Liver (tissue), 9 donors: ENCODE results near the gene MAN1C1. TPM values are rescaled to one million over a fixed set of nuclear protein-coding genes. Genes with fewer than 3 reads are reported as not detected.

Source experiments
- DNase-seq: peaks from one replicate; pipeline ENCODE4 v3.0.0-alpha.2; 2017; ENCODE audit warnings: low spot score
- H3K27ac ChIP-seq, 2 donors: one replicate each; pipeline ENCODE4 v1.7.0; 2013; ENCODE audit warnings: inconsistent platforms in 2 of 2, low read length in 2 of 2, control low read depth in 1 of 2, low read depth in 1 of 2, mild to moderate bottlenecking in 1 of 2
- H3K27me3 ChIP-seq, 4 donors: one replicate each; pipeline versions ENCODE4 v1.6.1 to v1.7.0; 2013; ENCODE audit warnings: low read length in 3 of 4, inconsistent platforms in 1 of 4, mild to moderate bottlenecking in 1 of 4, moderate library complexity in 1 of 4; ENCODE audit not compliant: control insufficient read depth in 4 of 4, insufficient read depth in 4 of 4
- H3K36me3 ChIP-seq, 4 donors: one replicate each; pipeline versions ENCODE4 v1.6.1 to v1.7.0; 2013; ENCODE audit warnings: low read length in 3 of 4, mild to moderate bottlenecking in 3 of 4, low read depth in 1 of 4, moderate library complexity in 1 of 4; ENCODE audit not compliant: control insufficient read depth in 4 of 4, insufficient read depth in 3 of 4
- H3K4me1 ChIP-seq, 4 donors: one replicate each; pipeline versions ENCODE4 v1.6.1 to v1.7.0; 2013; ENCODE audit warnings: low read length in 3 of 4, mild to moderate bottlenecking in 3 of 4, moderate library complexity in 1 of 4; ENCODE audit not compliant: control insufficient read depth in 4 of 4, insufficient read depth in 4 of 4
- H3K4me3 ChIP-seq, 3 donors: one replicate each; pipeline versions ENCODE4 v1.6.1 to v1.7.0; 2013; ENCODE audit warnings: low read length in 3 of 3, control low read depth in 1 of 3, low read depth in 1 of 3, mild to moderate bottlenecking in 1 of 3
- H3K9ac ChIP-seq, 2 donors: one replicate each; pipeline ENCODE4 v1.7.0; 2013; ENCODE audit warnings: low read length in 2 of 2, mild to moderate bottlenecking in 2 of 2, moderate library complexity in 2 of 2, control low read depth in 1 of 2, low read depth in 1 of 2
- H3K9me3 ChIP-seq, 4 donors: one replicate each; pipeline versions ENCODE4 v1.6.1 to v1.7.0; 2013; ENCODE audit warnings: low read length in 3 of 4; ENCODE audit not compliant: control insufficient read depth in 4 of 4
- ATF3 ChIP-seq: IDR thresholded peaks from 2 replicates; pipeline ENCODE4 v1.6.1; 2016; ENCODE audit warnings: antibody characterized with exemption
- EGR1 ChIP-seq, 2 donors: IDR thresholded peaks; 2 replicates each; pipeline ENCODE4 v1.6.1; 2016 to 2018; ENCODE audit warnings: antibody characterized with exemption in 2 of 2, low read depth in 2 of 2
- FOXA1 ChIP-seq: IDR thresholded peaks from 2 replicates; pipeline ENCODE4 v1.6.1; 2016; ENCODE audit warnings: antibody characterized with exemption
- FOXA2 ChIP-seq: IDR thresholded peaks from 2 replicates; pipeline ENCODE4 v1.6.1; 2016; ENCODE audit warnings: antibody characterized with exemption
- GABPA ChIP-seq, 2 donors: IDR thresholded peaks in 1 of 2; conservative IDR thresholded peaks in 1 of 2; 2 replicates each; pipeline ENCODE4 v1.6.1; 2016; ENCODE audit warnings: antibody characterized with exemption in 2 of 2, mild to moderate bottlenecking in 1 of 2, moderate library complexity in 1 of 2
- HNF4A ChIP-seq, 2 donors: conservative IDR thresholded peaks; 2 replicates each; pipeline ENCODE4 v1.6.1; 2016; ENCODE audit warnings: antibody characterized with exemption in 2 of 2, mild to moderate bottlenecking in 2 of 2
- HNF4G ChIP-seq: IDR thresholded peaks from 2 replicates; pipeline ENCODE4 v1.6.1; 2016; ENCODE audit warnings: antibody characterized with exemption
- JUND ChIP-seq, 2 donors: IDR thresholded peaks; 2 replicates each; pipeline ENCODE4 v1.6.1; 2016; ENCODE audit warnings: antibody characterized with exemption in 2 of 2
- NR2F2 ChIP-seq: IDR thresholded peaks from 2 replicates; pipeline ENCODE4 v1.6.1; 2016; ENCODE audit warnings: antibody characterized with exemption
- RAD21 ChIP-seq, 2 donors: IDR thresholded peaks; 2 replicates each; pipeline ENCODE4 v1.6.1; 2016; ENCODE audit warnings: antibody characterized with exemption in 2 of 2, mild to moderate bottlenecking in 2 of 2
- REST ChIP-seq: IDR thresholded peaks from 2 replicates; pipeline ENCODE4 v1.6.1; 2016; ENCODE audit warnings: antibody characterized with exemption, mild to moderate bottlenecking
- RXRA ChIP-seq, 2 donors: IDR thresholded peaks; 2 replicates each; pipeline ENCODE4 v1.6.1; 2017 to 2018; ENCODE audit warnings: antibody characterized with exemption in 2 of 2, mild to moderate bottlenecking in 1 of 2
- SP1 ChIP-seq: IDR thresholded peaks from 2 replicates; pipeline ENCODE4 v1.6.1; 2018; ENCODE audit warnings: antibody characterized with exemption, mild to moderate bottlenecking
- YY1 ChIP-seq: IDR thresholded peaks from 2 replicates; pipeline ENCODE4 v1.6.1; 2016; ENCODE audit warnings: antibody characterized with exemption, mild to moderate bottlenecking
- ZBTB33 ChIP-seq: IDR thresholded peaks from 2 replicates; pipeline ENCODE4 v1.6.1; 2016; ENCODE audit warnings: antibody characterized with exemption
- WGBS: extraction: QIAGEN DNeasy Blood & Tissue Kit; methylation state at CpG from one replicate; pipeline ENCODE4 v1.1.7; 2013; 5-methylcytosine and 5-hydroxymethylcytosine counted together
- polyA plus RNA-seq, 2 donors: library from polyadenylated mRNA; stranded (reverse) in 1 of 2; unstranded in 1 of 2; fragments of 200-250 nt in 1 of 2; fragments of >200 nt in 1 of 2; fragmentation: Nextera tagmentation in 1 of 2; extraction: Ambion mirVana in 1 of 2; gene quantifications; one replicate each; pipeline versions ENCODE4 v1.2.1 to v1.2.3, GENCODE V29; 2013 to 2015
- total RNA-seq, 2 donors: library from RNA; depleted of rRNA; stranded (reverse); fragments of >200 nt; gene quantifications; one replicate each; pipeline ENCODE4 v1.2.3, GENCODE V29; 2014
- donor health status: healthy.
- donor health status: healthy.
- donor health status: healthy.
- donor health status: healthy.
- donor health status: healthy.

Gene MAN1C1
- total and polyA plus RNA-seq, 4 donors: 6.3 to 16.0 (median 8.1) TPM

- peak overlapping the region; percentile 19 to 41 for H3K27ac ChIP-seq
- H3K9me3 ChIP-seq: no peaks in the 10 kb centered on the region
- H3K27me3 ChIP-seq: no peaks in the 10 kb centered on the region
- no peaks in the 10 kb centered on the region for H3K36me3 ChIP-seq
- WGBS: 82% methylated on average over 9 of the region's 9 CpGs
- TF ChIP-seq NR2F2 (peak; percentile 25), GABPA (IDR thresholded peaks at IDR 0.05 in 1 of 2, conservative IDR thresholded peaks at IDR 0.05 in 1 of 2) (no peak), YY1 (peak; percentile 42), RXRA (IDR thresholded peaks at IDR 0.05) (peak; percentile 5 to 8)
- no peak overlapping the region for H3K4me3 ChIP-seq
- peaks cover 0 to 10% (median 4%) of the 10 kb centered on the region in 4 donors for H3K4me1 ChIP-seq
- no peak overlapping the region for H3K9ac ChIP-seq
- DNase-seq: no peak
Measured at GRCh38 chr1:25688390-25689119, 72.0 kb downstream of the MAN1C1 start.

DNA sequence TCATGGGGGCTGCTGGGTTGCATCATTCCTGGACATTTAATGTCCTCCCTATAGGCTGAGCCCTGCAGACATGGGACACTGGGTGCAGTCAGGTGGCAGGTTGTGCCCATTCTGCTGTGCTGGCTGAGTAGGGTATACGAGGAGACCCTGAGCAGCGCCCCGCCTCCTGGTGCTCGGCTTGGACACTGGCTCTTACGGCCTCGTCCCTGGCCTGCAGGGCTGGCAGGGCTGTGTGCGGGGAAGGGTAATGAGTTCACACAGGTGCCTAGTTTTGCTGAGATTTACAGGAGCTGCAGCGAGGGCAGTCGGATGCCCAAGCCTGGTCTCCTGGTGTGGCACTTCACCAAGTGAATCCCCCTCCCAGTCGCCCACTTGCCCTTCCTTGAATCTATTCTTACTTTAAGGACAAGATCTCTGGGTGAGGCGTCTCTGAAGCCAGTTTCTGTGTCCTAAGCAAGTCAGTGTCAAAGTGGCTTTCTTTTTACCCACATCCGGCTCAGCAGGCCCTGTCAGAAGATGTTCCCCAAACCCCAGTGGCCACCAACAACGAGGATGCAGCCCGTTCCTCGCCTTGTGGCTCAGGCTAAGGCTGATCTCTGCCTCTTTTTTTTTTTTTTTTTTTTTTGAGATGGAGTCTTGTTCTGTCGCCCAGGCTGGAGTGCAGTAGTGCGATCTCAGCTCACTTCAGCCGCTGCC, 73.2 kb downstream of the MAN1C1 start:
- Histone ChIP-seq H3K9me3 (no peaks in the 10 kb centered on the region), H3K36me3 (no peaks in the 10 kb centered on the region), H3K4me3 (no peak overlapping the region), H3K27ac (no peak overlapping the region), H3K27me3 (no peaks in the 10 kb centered on the region), H3K4me1 (peaks cover 2 to 23% (median 15%) of the 10 kb centered on the region in 4 donors), H3K9ac (no peak overlapping the region)
- DNase-seq: no peak
- 91% methylated on average over 18 of the region's 18 CpGs for WGBS
- TF ChIP-seq SP1 (no peak), RAD21 (IDR thresholded peaks at IDR 0.05) (no peak), REST (no peak), HNF4G (no peak)

DNA sequence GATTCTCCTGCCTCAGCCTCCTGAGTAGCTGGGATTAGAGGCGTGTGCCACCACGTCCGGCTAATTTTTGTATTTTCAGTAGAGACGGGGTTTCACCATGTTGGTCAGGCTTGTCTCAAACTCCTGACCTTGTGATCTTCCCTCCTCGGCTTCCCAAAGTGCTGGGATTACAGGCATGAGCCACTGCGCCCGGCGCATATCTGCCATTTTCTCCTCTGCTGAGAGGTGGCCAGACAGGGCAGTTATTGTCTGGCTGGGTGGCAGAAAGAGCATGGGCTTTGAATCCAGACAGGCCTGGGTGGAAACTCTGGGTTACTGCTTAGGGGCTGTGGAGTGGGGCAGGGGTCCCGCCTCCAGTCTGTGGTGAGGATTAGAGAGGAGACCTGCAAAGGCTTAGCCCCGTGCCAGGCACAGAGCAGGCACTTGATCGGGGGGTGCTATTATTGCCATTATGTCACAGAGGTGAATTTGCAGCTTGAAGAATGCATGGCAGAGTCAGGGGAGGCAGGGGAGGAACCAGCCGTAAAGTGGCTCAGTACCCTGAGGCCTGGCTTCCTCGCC, 73.9 kb downstream of the MAN1C1 start:
- no peak for DNase-seq
- WGBS: 96% methylated on average over 13 of the region's 13 CpGs
- H3K4me3 ChIP-seq: no peak overlapping the region
- H3K27ac ChIP-seq: no peak overlapping the region
- H3K27me3 ChIP-seq: no peaks in the 10 kb centered on the region
- no peaks in the 10 kb centered on the region for H3K36me3 ChIP-seq
- H3K9me3 ChIP-seq: no peaks in the 10 kb centered on the region
- peaks cover 2 to 27% (median 19%) of the 10 kb centered on the region in 4 donors for H3K4me1 ChIP-seq
- no peak overlapping the region for H3K9ac ChIP-seq
- TF ChIP-seq FOXA1: no peak
- no peak for TF ChIP-seq HNF4G
- TF ChIP-seq RXRA (IDR thresholded peaks at IDR 0.05): no peak
- no peak for TF ChIP-seq FOXA2
- no peak for TF ChIP-seq ZBTB33
- no peak for TF ChIP-seq JUND (IDR thresholded peaks at IDR 0.05)
- no peak for TF ChIP-seq EGR1 (IDR thresholded peaks at IDR 0.05; ENCODE audit: low read depth in 2 of 2)
- TF ChIP-seq ATF3: no peak
- TF ChIP-seq HNF4A (conservative IDR thresholded peaks at IDR 0.05): no peak
- TF ChIP-seq GABPA (IDR thresholded peaks at IDR 0.05 in 1 of 2, conservative IDR thresholded peaks at IDR 0.05 in 1 of 2): no peak
- TF ChIP-seq REST: no peak
